GM18907 (cell line): Measurements from ENCODE around the gene TSHZ1.

ENCODE experiments used
- ATAC-seq: cut with Tn5 transposase; IDR thresholded peaks from one replicate; pipeline ENCODE4 v1.9.1; 2021; ENCODE audit warnings: mild to moderate bottlenecking, moderate library complexity; ENCODE audit not compliant: unreplicated experiment

TSHZ1 gene

DNA sequence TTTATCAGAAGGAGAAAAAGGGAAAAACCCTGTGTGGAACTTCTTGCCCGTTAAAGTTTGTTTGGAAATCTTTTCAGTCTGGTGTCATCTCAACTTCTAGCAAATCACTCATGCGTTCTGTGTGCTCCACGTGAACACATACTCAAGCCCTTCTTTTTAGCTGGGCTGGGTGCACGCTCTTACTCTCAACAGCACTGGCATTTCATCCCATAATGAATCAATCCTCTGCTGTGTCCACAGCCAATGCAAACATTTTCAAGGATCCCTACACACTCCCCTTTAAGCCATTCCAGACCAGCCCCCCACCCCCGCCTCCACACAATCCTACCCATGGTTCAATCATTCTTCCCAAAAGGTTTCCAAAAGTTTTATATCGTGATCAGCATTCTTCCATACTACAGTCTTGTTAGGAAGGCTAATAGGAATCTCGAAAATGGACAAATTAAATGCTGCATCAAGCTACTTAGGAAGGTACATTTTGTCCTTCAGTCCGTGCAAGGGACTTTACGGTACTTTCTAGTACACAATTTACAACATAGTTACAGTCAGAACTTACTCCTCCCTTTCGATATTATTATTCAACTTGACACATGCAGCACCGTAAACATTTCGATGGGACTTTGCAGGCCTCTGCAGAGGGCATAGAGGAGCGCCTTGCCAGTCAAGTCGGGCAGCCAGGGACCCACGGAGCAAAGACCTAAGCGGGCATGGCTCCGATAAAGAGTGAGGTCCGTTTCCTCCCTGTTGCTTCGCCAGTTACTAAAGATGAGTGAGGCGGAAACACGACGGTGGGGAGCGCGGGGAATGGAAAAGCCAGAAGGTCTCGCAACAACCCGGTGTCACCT is 3.1 kb upstream of the TSHZ1 start:
- ATAC-seq: peak; percentile 11

DNA sequence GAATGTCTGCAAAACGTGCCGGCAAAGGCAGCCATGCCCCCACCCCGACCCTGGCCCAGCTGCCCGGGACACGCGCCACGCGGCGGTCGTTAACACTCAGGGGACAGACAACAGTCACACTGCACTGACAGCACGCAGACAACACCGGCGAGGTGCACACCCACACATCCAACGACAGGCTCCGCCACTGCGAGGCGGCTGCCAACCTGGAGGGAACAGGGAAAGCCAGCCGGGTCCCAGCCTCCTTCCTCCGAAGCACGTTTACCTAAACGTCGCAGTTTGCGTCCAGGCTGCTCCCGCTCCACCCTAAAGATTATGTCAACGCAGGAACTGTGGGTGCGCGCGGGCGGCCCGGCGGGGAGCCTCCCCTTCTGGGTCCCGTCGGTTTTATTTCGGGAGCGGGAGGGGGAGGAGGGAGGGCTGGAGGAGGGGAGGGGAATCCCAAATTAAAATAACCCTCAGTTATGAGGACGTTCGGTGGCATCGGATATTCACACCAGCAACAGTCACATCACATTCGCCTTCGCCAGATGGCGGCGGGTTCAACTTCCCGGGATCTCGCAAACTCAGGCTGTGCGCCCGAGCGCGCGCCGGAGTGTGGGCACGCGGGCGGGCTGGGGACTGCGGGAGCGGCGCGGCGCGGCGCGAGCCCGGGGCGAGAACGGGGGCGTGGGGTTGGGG is 2.3 kb upstream of the TSHZ1 start:
- ATAC-seq: peak; percentile 14

DNA sequence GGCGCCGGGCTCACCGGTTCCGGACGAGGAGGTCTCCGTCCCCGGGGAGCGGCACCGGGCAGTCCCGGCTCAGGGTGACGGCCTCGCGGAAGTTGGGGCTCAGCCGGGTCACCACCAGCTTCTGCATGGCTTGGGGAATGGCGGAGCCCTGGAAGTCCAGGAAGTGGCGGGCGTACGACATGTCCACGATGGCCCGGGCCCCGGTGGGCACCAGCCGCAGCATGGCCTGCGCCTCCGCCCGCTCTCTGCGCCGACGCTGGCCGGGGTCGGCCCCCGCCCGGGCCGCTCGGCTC is 1.8 kb upstream of the TSHZ1 start:
- peak; percentile 25 for ATAC-seq

DNA sequence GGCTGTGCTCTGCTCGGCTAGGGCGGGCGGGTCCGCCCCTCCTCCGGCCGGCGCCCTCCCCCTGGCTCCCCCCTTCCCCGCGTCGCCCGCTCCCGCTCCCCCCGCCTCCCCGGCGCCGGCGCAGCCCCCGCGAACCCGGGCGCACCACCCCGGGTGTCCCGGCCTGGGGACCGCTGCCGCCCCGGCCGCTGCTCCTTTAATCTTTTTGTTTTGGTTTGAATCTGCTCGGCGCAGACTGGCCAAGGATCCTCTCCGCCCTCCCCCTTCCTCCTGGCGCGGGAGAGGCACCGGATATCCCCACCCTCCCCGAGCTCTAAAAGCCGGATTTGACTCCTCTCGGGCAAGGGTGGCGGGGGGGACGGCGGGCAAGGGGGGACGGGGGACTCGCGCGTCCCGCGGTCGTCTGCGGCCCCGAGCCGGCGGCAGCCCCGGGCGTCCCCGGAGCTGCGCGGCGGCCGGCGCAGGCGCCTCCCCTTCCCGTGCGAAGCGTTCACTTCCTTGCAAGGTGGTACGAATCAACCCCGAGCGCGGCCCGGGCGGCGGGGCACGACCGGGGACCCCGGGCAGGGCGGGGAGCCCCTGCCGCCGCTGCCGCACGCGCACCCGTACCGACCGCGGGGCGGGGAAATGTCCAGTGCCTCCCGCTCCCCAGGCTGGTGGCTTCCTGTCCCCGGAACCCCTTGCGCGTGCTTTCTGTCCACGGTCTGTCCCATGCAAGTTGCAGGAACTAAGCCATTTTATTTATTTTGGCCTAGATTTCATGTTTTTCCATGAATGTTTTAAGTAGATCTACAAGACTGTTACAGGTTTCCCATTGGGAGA is 1.3 kb upstream of the TSHZ1 start, which contains the start of gene PTGR3:
Gene PTGR3 (minus strand): TSS at position 11 of the 822 bp plus-strand sequence. CDS start 81 bp downstream, outside the sequence.
- ATAC-seq: peak; percentile 50

DNA sequence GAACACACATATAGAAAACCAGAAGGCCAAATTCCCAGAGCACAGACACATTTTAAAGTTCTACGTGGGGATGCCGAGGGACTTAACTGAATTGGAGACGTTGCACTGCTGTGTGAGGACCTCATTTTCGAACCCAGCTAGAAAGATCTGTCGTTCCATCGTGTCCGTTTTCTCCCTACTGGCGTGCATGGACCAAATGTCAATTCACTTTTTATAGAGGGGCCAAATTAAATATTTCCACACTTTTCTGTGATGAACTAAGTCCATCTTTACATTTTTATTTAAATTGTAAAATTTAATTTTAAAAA is 692 bp upstream of the TSHZ1 start:
- no peak for ATAC-seq

DNA sequence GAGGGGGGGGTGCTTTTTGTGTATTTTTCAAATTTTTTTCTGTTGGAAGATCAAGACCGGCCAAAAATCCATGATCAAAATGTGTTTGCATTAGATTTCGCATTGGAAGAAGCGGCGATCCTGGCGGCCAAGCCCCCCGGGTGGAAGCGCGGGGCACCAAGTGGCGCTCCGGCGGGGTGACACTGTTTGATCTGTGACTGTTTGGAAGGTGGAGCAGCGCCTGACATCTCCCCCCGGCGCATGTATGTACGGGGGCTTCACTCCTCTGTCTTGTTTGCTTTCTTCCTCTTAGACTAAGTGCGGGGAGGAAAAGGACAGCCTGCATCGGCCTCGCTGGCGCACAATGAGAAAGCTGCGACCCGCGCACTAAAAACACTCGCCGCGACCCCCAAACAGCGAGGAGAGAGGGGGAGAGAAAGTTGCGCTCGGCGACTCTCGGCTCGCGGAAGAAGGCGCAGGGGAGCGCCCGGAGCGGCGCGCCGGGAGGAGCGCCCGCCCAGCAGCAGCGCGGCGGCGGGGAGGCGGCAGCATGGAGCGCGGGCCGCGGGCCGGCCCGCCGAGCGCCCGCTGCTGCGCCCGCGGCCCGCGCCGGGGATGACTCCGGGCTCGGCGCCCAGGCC is 515 bp downstream of the TSHZ1 start:
- ATAC-seq: no peak

DNA sequence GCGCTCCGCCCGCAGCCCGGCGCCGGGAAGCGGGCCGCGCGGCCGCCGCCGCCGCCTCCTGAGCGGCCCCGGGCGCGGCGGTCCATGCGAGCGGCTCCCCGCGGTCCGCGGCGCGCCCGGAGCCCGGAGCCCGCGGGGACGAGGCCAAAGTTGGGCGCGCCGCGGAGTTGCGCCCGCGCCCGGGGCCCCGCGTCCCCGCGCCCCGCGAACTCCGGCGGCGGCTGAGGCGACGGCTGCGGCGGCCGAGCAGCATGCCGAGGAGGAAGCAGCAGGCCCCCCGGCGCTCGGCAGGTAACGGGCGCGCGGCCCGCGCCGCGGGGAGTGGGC is 992 bp downstream of the TSHZ1 start:
- ATAC-seq: no peak

DNA sequence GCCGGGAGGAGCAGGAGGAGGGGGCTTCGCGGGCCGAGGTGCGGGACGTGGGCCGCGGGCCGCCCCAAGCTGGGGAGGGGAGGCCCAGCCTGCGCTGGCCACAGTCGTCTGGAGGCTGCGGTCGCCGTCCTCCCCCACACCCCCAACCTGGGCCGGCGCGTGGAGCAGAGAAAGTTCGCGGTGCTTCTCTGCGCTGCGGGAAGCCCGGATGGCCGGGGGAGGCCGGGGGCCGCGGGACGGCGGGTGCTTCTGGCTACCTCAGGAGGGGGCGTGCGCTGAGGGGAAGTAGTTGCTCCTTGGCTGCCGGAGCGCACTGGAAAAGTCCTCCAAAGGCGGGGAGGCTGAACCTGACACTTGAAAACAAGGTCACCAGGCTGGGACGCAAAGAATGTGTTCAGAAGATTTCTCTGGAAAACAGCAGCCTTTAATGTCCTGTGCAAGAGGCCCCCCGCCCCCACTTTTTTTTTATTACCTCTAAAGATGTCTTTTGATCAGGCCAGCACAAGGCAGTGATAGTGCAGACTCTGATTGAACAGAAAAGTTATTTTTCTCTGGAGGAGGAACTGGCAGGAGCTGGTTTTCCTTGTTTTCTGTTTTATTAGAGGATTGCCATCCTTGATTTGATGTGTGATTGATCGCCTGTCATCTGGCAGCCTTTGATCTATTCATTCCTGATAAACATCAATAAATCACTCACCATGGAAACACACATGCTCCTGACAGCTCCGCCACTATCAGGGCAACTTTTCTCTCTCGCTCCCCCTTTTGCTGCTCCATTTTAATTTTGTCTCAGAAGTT is 1.6 kb downstream of the TSHZ1 start:
- no peak for ATAC-seq

DNA sequence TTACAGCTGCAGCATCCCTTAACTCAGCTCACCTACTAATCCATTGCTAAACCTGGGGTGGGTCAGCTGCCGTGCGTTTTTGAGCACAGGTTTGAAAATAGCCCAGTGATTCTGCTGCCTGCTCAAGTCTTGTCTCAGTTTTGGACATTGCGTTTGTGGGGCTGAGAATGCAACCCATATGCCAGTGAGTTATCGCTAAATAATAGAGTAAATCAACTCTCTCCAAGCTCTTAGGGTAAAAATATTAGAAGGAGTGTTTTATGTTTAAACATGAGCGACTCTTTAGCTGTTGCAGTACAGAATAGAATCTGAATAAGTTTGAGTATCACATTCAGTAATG is 2.1 kb downstream of the TSHZ1 start:
- ATAC-seq: no peak

DNA sequence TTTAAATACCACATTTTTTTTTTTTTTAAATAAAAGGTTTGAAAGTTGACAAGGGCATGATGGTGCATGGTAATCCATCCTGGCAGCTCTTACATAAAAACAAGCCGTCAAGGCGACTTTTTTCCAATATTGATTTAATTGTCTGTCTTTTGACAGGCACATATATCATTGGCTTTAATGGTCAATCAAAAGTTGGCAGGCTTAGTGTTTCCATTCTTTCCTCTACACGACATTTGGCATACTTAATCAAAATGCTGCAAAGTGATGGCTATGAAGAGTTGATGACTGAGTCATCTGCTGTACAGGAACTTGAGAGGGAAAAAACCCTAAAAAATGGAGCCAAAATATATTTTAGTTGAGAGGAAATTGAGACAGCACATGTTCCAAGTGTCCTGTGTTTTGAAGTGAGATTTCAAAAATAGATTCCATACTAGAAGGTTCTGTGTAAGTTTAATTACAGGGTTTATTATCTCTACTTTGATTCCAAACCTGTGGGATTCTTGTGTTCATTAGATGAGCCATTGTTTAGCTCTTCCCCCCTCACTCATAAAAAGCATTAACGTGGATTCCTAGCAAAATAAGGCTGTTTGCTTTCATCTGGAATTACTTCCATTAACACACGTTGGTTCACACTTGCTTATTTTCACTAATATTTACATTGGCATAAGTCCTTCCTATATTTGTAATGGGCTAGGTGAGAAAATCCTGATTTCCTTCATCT is 3.2 kb downstream of the TSHZ1 start:
- ATAC-seq: no peak

DNA sequence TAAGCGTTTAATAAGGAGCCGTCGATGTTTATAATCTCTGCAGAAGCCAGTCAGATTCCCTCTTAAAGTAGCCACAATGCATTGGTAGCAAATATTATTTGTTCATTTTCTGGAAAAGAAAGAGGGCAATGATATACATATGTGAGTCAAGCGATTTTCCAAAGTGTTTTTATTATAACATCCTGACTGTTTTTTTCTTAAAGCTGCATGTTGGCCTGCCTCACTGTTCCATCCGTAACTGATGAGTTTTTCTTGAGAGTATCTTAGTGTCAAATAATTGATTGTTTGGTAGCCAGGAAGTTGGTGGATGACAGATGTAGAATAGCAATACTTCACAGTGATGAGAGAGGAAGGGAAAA is 3.7 kb downstream of the TSHZ1 start:
- ATAC-seq: no peak

DNA sequence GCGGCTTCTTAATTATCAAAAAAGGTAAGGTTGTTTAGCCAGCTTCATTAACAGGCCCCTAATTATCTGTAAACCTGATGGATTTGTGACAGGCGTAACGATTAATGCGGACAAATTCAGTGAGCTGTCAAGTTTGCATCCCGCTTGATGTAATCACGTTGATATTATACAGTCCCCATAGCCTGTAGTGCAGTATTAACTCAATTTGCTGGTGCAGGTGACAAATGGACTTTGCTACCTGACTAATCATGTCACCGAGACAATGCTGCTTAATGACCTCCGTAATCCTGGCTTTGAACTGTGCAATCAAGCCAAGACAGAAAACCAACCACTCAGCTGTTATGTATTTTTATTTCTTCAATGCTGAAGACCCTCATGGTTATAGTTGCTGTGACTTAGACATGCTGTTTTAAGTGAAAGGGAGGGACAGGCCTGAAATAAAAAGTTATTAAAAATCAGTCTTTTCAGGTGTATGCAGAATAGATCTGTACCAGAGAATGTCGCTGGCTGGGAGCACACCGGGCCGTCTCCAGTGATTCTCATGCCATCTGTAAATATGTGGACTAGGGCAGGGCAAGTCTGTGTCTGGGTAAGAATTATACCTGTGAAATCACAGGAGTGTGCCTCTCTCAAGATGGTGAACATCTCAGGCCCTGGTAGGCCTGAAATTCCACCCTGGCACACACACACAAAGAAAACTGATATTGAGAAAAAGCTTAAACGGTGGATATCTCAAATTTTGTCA is 4.3 kb downstream of the TSHZ1 start:
- ATAC-seq: no peak

DNA sequence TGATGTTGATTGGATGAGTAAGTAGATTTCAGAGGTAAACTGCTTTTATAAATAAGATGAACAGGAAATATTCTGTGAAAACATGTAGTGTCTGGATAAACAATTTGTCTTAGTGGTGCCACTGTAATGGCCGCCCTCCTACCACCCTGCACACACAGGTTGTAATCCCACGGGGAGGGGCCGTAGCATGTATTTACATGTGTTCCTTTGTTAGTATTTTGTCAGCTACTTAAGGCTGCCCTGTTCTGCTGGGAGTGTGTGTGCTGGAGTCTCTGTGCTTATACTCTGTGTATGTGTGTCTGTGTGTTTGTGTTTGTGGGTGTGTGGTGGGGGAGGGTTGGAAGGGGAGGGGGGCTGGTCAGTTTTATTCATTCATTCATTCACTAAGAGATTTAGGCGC is 5.1 kb downstream of the TSHZ1 start:
- no peak for ATAC-seq

DNA sequence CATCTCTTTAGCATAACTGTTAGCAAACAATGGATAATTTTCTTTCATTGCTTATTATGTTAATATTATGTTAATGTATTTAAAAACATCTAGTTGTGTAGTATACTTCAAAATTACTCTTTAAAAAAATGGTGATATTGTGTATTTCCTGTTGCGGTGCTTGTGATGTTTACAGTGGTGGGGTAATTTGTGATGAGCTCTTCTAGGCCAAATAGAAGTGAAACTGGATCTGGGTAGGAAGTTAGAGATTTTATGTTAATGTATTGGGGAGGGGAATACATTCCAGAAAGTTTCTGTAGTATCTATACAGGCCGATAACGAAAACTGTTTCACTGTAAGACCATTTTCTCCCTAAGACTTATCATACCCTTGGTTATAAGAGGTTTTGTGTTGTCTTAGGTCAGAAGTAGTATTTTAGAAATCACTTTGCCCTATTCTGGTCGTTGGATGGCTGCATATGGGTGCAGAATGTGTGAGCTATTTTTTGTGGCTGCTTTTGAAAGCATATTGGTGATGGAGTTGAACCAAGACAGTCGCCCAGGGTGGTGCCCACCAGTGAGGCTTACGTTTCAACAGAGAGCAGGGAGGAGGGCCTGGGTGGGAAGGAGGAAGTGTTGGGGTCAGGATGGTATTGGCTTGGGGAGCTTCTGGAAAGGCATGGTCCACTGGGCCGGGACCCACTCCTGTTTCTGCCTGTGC is 5.8 kb downstream of the TSHZ1 start:
- peak; percentile 31 for ATAC-seq

DNA sequence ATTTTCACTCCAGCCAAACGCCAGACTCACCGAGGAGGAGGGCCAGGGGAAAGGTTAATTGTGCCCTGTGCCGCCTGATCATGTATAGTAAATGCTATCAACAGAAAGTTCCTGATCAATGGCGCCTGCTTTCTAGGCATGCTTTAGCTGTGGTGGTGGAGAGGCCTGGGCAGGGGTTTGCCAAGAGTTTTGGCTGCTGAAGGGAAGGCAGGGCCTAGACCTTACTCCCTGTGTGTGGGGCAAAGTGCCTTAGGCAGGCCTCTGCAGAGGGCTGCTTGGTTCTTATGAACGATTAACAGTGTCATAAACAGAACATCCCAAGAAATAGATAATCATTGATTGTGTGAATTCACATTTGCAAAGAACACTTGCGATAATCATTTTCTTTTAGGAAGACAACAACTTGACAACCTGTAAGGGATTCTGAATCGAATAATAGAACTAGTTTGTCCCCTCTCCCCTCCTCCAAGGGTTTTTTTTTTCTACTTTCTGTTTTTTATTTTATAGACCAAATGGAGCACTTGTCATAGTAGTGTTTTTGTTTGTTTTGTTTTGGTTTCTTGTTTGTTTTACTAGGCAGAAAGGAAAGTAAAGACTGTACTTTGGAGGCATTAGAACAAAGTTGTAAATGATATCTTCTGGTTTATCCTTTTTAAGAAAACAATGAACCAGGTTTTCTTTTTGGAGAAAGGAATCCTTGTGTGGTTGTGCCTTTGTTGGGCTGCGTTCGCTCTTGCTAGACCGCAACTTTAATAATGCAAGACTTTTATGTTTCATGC is 6.5 kb downstream of the TSHZ1 start:
- ATAC-seq: no peak

DNA sequence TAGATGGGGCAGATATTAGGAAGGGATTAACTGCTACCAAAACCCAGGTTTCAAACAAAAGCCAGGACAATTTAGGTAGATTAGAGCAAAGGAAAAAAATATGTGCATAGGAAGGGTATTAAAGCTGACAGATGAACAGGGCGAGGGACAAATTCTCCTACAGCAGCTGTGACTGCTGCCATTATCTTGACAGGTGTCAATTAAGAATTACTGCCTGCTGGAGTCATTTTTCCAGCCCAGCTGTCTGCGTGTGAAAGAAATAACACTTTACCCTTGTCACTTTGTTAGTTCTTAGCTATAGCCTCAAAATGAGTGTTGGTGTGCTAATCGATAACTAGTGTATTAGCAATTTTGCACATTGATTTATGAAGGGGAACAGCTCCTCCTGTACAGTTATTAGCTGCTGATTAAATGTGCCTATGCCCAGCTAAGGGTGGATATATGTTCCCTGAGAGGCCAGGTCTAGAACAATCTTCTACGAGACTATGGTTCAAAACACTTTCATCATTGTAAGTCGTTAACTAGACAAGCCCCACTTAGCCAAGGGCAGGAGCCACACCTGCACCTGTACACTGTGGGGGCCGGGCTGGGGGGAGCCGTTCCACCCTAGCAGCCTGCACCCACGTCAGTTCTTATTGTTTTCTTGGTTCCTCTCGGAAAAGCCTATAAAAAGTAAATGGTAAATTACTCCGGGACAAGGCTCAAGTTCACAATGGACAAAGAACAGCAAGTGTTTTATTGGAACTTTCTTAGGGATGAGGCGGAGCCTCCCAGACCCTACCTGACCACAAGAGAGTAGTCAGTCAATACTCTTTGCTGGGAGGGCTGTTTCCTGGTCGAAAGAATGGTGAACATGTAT is 7.7 kb downstream of the TSHZ1 start:
- no peak for ATAC-seq

DNA sequence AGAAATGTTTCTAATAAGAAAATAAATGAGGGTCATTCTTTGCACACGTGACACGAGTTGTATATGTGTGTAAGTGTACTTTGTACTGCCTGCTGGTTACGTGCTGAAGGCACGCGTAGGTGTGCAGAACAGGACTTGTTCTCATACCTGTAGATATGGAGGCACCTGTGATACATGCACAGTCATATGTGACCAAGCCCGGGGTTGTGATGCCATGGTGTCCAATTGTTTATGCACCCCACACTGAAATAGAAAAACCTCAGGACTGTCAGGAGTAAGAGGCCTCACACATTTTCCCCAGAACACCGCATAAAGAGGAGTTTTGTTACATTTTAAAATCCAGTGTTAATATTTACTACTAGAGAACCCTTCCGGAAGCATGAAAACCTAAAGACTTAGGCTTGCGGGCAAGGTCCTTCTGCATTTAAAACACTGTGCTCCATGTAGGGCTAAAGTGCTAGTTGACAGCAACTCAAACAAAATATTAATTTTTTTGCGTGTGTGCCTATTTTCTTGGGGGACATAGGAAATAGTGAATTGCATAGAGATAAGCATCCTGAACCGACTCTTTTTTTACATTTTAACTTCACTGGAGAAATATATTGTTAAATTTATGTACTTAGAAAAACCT is 9.3 kb downstream of the TSHZ1 start:
- no peak for ATAC-seq
